Measurements from ENCODE around the gene PNPLA7.

DNA sequence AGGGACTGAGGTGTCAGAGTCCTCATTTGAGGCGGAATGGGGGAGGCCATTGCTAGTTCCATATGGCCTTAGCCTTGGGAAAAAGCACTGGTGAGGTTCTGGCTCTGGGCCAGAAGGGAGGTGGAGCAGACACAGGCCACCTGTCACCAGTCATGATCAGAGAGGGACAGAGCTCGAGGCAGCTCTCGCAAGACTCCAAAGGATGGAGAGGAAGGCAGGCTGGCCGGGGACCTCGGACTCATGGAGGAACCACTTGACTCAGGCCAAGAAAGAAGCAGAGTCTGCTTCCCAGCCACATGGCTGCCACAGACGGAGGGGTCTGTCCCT is 61.9 kb downstream of the PNPLA7 start:
- TF ChIP-seq, protein P1, sequence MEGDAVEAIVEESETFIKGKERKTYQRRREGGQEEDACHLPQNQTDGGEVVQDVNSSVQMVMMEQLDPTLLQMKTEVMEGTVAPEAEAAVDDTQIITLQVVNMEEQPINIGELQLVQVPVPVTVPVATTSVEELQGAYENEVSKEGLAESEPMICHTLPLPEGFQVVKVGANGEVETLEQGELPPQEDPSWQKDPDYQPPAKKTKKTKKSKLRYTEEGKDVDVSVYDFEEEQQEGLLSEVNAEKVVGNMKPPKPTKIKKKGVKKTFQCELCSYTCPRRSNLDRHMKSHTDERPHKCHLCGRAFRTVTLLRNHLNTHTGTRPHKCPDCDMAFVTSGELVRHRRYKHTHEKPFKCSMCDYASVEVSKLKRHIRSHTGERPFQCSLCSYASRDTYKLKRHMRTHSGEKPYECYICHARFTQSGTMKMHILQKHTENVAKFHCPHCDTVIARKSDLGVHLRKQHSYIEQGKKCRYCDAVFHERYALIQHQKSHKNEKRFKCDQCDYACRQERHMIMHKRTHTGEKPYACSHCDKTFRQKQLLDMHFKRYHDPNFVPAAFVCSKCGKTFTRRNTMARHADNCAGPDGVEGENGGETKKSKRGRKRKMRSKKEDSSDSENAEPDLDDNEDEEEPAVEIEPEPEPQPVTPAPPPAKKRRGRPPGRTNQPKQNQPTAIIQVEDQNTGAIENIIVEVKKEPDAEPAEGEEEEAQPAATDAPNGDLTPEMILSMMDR (IDR thresholded peaks at IDR 0.05; ENCODE audit: borderline replicate concordance, extremely low read depth, low read length, poor library complexity, severe bottlenecking) = no peak
- no peak for TF ChIP-seq EZH2 (IDR thresholded peaks at IDR 0.05; ENCODE audit: borderline replicate concordance, low read depth, low read length, severe bottlenecking)
